Thymus (tissue), 11 donors: ENCODE measurements around the gene LRRC4. TPM values are rescaled to one million over a fixed set of nuclear protein-coding genes. Genes with fewer than 3 reads are reported as not detected.

Experiments
- DNase-seq, 9 donors: peaks; one replicate each; pipeline ENCODE4 v3.0.0-alpha.2; 2013; ENCODE audit warnings: low spot score in 9 of 9, low read depth in 6 of 9, missing footprints in 1 of 9
- H3K27ac ChIP-seq, 2 donors: one replicate each; pipeline ENCODE4 v1.5.1; 2013; ENCODE audit warnings: control low read depth in 1 of 2, low read depth in 1 of 2, low read length in 1 of 2, mild to moderate bottlenecking in 1 of 2, moderate library complexity in 1 of 2
- H3K27me3 ChIP-seq, 2 donors: one replicate each; pipeline ENCODE4 v1.5.1; 2013; ENCODE audit warnings: low read length in 1 of 2; ENCODE audit not compliant: control insufficient read depth in 2 of 2, insufficient read depth in 1 of 2
- H3K36me3 ChIP-seq, 2 donors: one replicate each; pipeline ENCODE4 v1.5.1; 2013; ENCODE audit warnings: low read length in 1 of 2, mild to moderate bottlenecking in 1 of 2, moderate library complexity in 1 of 2; ENCODE audit not compliant: control insufficient read depth in 2 of 2, insufficient read depth in 2 of 2
- H3K4me1 ChIP-seq, 2 donors: one replicate each; pipeline ENCODE4 v1.5.1; 2013; ENCODE audit warnings: low read length in 2 of 2; ENCODE audit not compliant: control insufficient read depth in 2 of 2, insufficient read depth in 2 of 2
- H3K4me3 ChIP-seq, 2 donors: one replicate each; pipeline ENCODE4 v1.5.1; 2013; ENCODE audit warnings: low read length in 2 of 2, control low read depth in 1 of 2, mild to moderate bottlenecking in 1 of 2
- H3K9me3 ChIP-seq, 2 donors: one replicate each; pipeline ENCODE4 v1.5.1; 2013; ENCODE audit warnings: low read length in 1 of 2, mild to moderate bottlenecking in 1 of 2; ENCODE audit not compliant: control insufficient read depth in 2 of 2, insufficient read depth in 1 of 2
- WGBS: extraction: QIAGEN DNeasy Blood & Tissue Kit; methylation state at CpG from one replicate; pipeline ENCODE4 v1.1.7; 2013; 5-methylcytosine and 5-hydroxymethylcytosine counted together
- polyA plus RNA-seq: library from polyadenylated mRNA; stranded (reverse); fragments of 200-250 nt; gene quantifications from one replicate; pipeline ENCODE4 v1.2.3, GENCODE V29; 2013
- total RNA-seq: library from RNA; stranded (reverse); fragments of 120-200 nt; gene quantifications from one replicate; pipeline ENCODE4 v1.2.4, GENCODE V29; 2013
- donor health status: healthy.

The LRRC4 gene
- total and polyA plus RNA-seq, 2 donors: 1.6 to 3.1 TPM

DNA sequence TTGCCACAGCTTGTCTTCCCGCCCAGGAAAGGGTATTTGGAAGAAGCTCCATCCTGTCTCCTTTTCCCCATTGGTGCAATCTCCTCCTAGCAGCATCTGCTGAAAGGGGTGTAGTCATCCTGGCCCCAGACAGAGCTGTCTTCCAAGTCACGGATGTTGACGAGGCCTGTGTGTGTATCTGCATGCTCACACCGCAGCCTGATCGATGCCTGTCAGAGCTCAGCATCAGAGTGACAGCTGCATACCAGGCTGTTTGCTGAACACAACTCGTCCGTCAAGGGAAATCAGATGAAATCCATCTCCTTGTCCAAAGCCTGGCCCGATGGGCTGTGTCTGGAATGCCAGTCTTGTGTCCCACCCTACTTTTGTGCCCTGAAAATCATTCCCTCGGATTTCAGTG lies 21.2 kb upstream of the LRRC4 start:
- WGBS: 96% methylated on average over 9 of the region's 9 CpGs
- no peaks in the 10 kb centered on the region for H3K9me3 ChIP-seq
- no peak for DNase-seq
- no peaks in the 10 kb centered on the region for H3K27me3 ChIP-seq
- H3K4me1 ChIP-seq: peaks cover 3 to 4% of the 10 kb centered on the region in 2 donors
- no peak overlapping the region for H3K4me3 ChIP-seq
- no peaks in the 10 kb centered on the region for H3K36me3 ChIP-seq
- no peak overlapping the region for H3K27ac ChIP-seq

DNA sequence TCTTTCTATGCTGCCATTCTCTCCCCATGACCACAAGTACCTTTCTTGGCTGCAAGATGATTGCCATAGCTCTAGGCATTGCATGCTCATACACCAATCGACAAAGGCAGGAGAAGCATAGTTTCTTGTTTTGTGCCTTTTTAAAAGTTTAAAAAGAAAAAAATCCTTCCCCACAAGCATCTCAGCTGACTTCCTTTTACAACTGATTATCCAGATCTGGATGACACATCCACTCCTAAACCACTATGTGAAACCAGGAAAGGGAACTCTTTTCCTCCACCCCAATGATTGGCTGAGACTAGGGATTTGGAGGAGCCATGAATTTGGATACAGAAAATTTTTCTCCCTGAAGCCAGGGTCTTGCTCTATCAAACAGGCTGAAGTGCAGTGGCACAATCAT lies 14.5 kb upstream of the LRRC4 start:
- no peak for DNase-seq
- peaks cover 0 to 4% of the 10 kb centered on the region in 2 donors for H3K36me3 ChIP-seq
- H3K4me1 ChIP-seq: no peaks in the 10 kb centered on the region
- H3K9me3 ChIP-seq: no peaks in the 10 kb centered on the region
- no peak overlapping the region for H3K27ac ChIP-seq
- WGBS: 83% methylated on average over 1 of the region's 1 CpG
- H3K27me3 ChIP-seq: no peaks in the 10 kb centered on the region
- H3K4me3 ChIP-seq: no peak overlapping the region

- DNase-seq: no peak
- Histone ChIP-seq H3K9me3 (no peaks in the 10 kb centered on the region), H3K4me1 (no peaks in the 10 kb centered on the region), H3K4me3 (no peak overlapping the region), H3K27me3 (no peaks in the 10 kb centered on the region), H3K27ac (no peak overlapping the region), H3K36me3 (peaks cover 0 to 4% of the 10 kb centered on the region in 2 donors)
- WGBS: 100% methylated on average over 1 of the region's 1 CpG
Observed at GRCh38 chr7:128045158-128045557, 13.9 kb upstream of the LRRC4 start.

GRCh38 chr7:128044064-128044463 lies 12.8 kb upstream of the LRRC4 start:
- H3K4me1 ChIP-seq: no peaks in the 10 kb centered on the region
- H3K27me3 ChIP-seq: no peaks in the 10 kb centered on the region
- no peak overlapping the region for H3K27ac ChIP-seq
- no peak overlapping the region for H3K4me3 ChIP-seq
- peaks cover 0 to 4% of the 10 kb centered on the region in 2 donors for H3K36me3 ChIP-seq
- no peak for DNase-seq
- WGBS: 90% methylated on average over 5 of the region's 5 CpGs
- no peaks in the 10 kb centered on the region for H3K9me3 ChIP-seq

- no peak overlapping the region for H3K27ac ChIP-seq
- no peak for DNase-seq
- no peaks in the 10 kb centered on the region for H3K4me1 ChIP-seq
- H3K4me3 ChIP-seq: no peak overlapping the region
- H3K9me3 ChIP-seq: no peaks in the 10 kb centered on the region
- H3K27me3 ChIP-seq: no peaks in the 10 kb centered on the region
- H3K36me3 ChIP-seq: peaks cover 0 to 4% of the 10 kb centered on the region in 2 donors
- WGBS: 99% methylated on average over 2 of the region's 2 CpGs
Observed at GRCh38 chr7:128042012-128042411, 10.8 kb upstream of the LRRC4 start.

DNA sequence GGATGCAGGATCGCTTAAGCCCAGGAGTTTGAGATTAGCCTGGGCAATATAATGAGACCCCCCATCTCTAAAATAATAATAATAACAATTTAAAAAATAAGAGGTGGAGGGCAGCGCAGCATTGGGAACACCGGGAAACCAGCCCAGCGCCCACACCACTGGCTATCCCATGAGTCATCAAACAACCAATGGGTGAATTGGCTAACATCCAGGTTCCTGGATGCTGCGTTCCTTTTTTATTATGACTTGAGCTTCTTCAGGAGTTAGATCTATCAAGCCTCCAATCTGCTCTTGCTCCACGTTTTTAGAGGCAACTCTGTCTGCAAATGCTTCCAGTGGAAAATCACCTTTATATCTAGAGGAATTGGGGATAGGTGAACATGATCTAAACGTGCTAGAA lies 10.0 kb upstream of the LRRC4 start:
- Histone ChIP-seq H3K36me3 (peaks cover 0 to 4% of the 10 kb centered on the region in 2 donors), H3K27ac (no peak overlapping the region), H3K9me3 (no peaks in the 10 kb centered on the region), H3K4me3 (no peak overlapping the region), H3K27me3 (no peaks in the 10 kb centered on the region), H3K4me1 (no peaks in the 10 kb centered on the region)
- DNase-seq: no peak
- 93% methylated on average over 7 of the region's 7 CpGs for WGBS

- no peaks in the 10 kb centered on the region for H3K9me3 ChIP-seq
- 98% methylated on average over 3 of the region's 3 CpGs for WGBS
- no peak overlapping the region for H3K27ac ChIP-seq
- H3K4me1 ChIP-seq: no peaks in the 10 kb centered on the region
- no peak overlapping the region for H3K4me3 ChIP-seq
- no peaks in the 10 kb centered on the region for H3K27me3 ChIP-seq
- no peak for DNase-seq
- H3K36me3 ChIP-seq: peaks cover 0 to 4% of the 10 kb centered on the region in 2 donors
Observed at GRCh38 chr7:128040205-128040604, 9.0 kb upstream of the LRRC4 start.

- WGBS: 95% methylated on average over 4 of the region's 4 CpGs
- peaks cover 0 to 2% of the 10 kb centered on the region in 2 donors for H3K27me3 ChIP-seq
- no peaks in the 10 kb centered on the region for H3K9me3 ChIP-seq
- DNase-seq: no peak
- H3K4me3 ChIP-seq: no peak overlapping the region
- no peak overlapping the region for H3K27ac ChIP-seq
- no peaks in the 10 kb centered on the region for H3K4me1 ChIP-seq
- peaks cover 0 to 4% of the 10 kb centered on the region in 2 donors for H3K36me3 ChIP-seq
Observed at GRCh38 chr7:128039544-128039953, 8.3 kb upstream of the LRRC4 start.

DNA sequence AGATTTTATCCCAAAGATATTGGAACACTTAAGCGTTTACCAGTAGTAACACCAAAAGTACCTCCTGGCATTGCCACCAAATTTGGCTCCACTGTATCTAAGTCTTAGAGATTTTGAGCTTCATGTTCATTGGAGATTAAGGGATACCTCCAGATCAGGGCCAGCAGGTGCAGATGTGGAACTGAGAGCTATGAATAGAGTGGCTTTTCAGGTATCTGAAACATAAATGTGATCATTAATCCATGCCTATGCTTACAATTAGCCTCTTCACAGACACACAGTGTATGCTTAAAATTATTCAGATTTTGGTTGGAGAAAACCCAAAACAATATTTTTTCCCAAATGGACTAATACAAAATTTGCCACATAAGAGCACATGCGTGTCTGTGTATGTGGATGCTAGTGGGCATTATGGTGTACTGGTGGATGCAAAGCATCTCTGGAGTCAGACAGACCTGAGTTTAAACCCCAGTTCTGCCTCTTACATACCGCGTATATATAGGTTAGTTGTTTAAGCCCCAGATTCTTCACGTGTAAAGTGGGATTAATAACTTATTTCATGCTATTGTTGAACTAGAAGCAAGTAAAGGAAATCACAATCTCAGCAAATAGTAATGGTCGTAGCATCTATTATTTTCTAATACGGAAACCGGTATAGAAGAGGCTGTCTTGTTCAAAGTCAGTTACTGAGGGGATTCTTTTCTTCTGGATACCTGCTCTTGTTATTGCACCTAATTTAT lies 6.8 kb upstream of the LRRC4 start:
- Histone ChIP-seq H3K4me3 (no peak overlapping the region), H3K27ac (no peak overlapping the region), H3K4me1 (peaks cover 0 to 2% of the 10 kb centered on the region in 2 donors), H3K27me3 (peaks cover 7 to 17% of the 10 kb centered on the region in 2 donors), H3K36me3 (peaks cover 0 to 4% of the 10 kb centered on the region in 2 donors), H3K9me3 (peaks cover 0 to under 1% of the 10 kb centered on the region in 2 donors)
- WGBS: 97% methylated on average over 8 of the region's 8 CpGs
- no peak for DNase-seq
